ENCODE results near the gene RNF220. TPM values are rescaled to one million over a fixed set of nuclear protein-coding genes. Genes with fewer than 3 reads are reported as not detected.

RNF220 gene
- total RNA-seq, 1 donor from 2014 or later = 74.0 TPM

DNA sequence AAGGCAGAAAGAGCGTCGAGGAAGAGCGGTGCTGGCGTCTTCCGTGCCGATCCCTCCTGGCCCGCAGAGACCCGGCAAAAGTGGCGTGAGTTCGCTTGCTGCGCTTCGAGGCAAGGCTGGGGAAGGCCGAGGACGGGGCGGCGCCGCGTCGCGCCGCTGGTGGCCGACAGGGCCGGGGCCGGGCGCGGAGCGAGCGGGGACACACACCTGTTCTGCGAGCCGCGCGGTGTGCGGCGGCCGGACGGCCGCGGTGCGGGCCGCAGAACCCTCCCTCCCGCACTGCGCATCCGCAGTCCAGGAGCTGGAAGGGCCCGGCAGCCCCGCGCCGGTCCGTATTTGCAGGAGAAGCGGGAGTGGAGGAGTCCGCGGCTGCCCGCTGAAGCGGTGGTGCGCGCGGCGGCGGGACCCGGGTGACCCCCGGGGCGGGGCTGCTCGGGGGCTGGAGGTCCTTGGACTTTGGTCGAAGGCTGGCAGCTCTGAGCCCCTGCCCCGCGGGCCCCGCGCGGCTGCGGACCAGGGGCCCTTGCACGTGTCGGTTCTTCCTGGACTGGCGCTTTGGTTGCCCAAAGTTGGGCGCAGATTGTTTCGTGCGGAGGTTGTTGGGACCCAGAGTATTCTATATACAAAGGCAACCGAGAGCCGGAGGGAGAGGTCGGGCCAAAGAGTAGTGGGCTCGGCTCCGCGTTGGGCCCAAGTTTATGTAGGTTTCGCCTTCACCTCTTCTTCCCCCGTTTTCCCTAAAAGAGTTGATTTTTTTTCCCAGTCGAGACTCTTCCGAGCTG, 2.6 kb downstream of the RNF220 start:
- DNase-seq = no peak

DNA sequence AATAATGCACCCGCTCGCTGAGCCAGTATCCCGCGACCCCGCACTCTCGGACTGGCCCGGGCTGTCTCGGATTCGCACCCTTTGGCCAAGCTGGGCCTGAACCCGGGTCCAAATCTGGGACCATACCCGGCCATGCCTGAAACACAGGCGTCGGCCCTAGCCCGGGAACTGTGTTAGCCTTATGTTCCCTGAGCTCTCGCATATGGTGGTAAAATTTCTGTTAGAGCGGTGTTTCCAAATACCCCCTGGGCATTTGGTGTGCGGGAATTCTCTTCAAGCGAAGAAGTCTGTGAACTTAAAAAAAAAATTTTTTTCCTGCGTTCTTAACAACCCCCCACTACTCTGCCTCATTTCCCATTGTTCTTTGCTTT, 3.1 kb downstream of the RNF220 start:
- no peak for DNase-seq

- DNase-seq = no peak
These were observed 3.9 kb downstream of the RNF220 start for GRCh38 chr1:44408632-44409602.

DNA sequence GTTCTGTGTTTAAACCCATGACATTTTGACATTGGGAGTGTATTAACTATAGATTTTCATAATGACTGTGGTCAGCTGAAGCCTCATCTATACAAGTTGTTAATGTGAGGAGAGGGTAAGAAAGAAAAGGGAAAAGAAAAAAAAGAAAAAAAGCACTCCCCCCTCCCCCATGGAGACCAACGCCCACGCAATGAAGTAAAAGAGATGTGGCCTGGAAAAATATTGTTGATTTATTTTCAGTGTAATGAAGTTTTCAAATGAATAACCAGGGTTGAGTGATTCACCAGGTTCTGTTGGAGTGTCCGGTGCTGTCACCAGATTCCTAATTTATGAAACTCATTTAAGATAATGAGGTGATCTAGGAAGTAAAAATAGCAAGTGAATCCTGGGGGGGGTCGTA, 4.7 kb downstream of the RNF220 start:
- DNase-seq = no peak

GRCh38 chr1:44411861-44412260, 6.8 kb downstream of the RNF220 start:
- DNase-seq = no peak

GRCh38 chr1:44412601-44413000, 7.5 kb downstream of the RNF220 start:
- DNase-seq = no peak

DNA sequence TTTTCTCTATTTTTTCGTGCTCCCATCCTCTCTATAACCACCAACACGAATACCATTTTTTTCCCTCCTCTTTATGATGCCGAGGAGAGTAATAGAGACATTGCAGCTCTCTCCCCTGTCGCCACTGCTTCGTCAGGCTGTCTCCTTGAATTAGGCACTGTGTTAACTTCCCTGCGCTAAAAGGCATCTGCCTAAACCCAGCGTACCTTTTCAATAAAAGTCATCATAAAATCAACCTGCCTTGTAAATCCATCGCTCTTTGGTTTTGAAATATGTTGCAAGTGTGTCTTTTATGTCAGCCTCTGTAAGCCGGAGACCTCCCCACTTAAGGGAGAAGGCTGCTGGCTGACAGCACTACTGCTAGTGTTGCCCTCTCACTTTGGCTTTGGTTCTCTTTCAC, 8.7 kb downstream of the RNF220 start:
- DNase-seq = no peak

DNA sequence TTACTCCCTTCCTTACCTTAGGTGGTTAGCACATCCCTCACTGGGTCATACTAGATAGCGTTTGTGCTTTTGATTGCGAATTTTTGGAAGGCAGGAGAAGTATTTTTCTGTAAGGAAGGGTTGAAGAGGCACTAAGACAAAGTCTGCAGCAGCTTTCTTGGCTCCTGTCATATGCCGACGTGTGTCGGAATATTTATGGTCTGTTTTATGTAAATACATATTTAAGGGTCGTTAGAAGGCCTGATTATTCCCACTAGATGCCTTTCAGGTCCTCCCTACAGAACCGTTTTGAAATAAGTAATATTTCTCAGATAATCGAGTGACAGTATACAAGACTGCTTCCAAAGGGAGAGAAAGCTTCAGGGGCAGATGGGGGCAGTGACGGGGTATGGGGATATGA, 10.0 kb downstream of the RNF220 start:
- no peak for DNase-seq

- no peak for DNase-seq
These were observed 11.4 kb downstream of the RNF220 start for GRCh38 chr1:44416408-44416807.

DNA sequence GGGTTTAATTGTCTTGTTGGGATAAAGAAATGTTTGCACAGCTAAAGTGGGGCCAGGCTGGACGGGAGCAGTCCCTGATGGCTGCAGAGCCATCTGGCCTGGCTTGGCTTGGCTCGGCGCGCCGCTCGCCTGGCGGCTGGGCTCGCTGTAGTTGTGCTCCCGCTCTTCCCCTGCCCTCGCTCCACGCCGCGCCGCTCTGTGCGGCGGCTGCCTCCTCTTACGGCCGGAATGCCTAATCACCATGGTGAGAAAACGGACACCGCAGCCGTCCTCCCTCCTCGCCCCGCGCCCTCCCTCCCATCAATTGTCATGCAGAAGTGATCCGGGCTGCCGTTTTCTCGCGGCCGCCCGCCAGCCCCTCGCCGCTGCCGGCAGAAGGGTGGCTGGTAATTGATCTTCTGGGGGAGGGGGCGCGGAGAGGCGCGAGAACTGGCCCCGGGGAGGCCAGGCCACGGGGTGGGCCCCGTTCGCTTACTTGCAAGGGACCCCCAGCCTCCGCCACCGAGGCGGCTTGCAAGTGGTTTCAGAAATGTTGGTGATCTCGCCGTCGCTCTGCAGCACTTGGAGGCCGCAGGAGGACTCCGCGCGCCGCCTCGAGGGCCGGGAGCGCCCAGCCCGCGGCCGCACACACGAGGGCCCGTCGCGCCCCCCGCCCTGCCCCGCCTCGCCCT, 12.4 kb downstream of the RNF220 start:
- peak; percentile 60 for DNase-seq

DNA sequence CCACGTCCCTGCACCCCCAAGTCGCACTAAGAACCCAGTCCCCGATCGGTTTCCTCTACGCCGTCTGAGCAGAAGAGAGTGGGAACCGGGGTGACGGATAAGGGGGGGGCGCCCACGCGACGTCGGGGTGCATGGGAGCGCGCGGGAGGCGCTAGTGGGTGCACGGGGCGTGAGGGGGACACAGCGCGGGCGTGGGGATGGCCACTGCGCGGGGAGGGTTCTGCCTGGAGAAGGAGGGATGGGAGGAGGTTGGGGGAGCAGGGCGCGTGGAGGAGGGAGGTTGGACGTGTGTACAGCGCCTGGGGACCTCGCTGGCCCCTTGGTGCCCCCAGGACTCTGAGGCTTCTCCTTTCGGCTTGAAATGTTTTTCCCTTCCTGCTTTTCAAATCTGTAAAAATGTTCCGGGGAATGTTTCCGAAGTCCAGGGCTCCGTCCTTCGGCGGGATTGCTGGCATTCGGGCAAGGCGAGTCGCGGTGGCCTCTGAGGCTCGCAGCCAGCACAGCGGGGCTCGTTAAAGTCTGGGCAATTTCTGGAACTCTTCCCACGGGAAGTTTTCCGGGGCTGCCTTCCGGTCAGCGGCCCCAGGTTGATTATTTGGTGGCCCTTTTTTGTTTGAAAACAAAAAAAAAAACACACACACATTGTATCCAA, 13.1 kb downstream of the RNF220 start:
- DNase-seq = peak; percentile 42

- DNase-seq = no peak
These were observed 14.8 kb downstream of the RNF220 start for GRCh38 chr1:44419901-44420300.

GRCh38 chr1:44420535-44420934, 15.5 kb downstream of the RNF220 start:
- no peak for DNase-seq

DNA sequence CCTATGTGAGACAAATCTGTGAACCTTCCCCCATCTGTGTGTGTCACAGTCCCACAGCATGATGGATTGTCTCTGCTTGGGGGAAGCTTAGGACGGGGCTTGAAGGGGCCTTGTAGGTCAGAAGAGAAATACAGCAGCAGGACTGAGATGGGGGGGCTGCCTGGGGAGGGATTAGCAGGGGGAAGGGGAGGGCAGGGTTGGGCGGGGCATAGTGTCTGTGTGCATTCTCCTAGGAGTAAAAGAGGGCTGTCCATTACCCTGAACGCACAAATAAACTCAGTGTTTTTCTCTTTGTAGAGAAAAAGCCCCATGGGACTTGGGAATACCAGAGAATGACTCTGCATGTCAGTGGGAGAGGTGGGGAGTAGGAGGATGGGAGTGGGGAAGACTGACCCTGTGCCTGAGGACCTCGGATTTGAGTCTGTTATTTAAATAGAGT, 16.4 kb downstream of the RNF220 start:
- no peak for DNase-seq

DNA sequence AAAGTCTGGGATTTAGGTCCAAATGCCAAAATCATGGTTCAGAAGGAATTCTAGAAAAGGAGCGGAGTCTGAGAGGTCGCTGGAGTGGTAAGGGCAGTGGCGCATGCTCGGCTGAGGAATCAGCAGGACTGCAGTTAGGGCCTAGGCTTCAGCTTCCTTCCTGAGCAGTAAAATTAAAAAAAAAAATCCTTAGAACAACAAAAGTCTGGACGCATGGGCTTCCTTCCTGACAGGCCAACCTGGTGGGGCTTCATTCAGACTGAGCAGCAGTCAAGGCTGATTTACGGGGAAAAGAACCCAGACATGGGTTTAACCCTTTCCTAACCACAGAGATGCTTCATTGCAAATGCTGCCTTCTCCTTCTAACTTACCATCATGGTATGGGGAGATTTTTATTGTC, 17.1 kb downstream of the RNF220 start:
- peak; percentile 90 for DNase-seq

DNA sequence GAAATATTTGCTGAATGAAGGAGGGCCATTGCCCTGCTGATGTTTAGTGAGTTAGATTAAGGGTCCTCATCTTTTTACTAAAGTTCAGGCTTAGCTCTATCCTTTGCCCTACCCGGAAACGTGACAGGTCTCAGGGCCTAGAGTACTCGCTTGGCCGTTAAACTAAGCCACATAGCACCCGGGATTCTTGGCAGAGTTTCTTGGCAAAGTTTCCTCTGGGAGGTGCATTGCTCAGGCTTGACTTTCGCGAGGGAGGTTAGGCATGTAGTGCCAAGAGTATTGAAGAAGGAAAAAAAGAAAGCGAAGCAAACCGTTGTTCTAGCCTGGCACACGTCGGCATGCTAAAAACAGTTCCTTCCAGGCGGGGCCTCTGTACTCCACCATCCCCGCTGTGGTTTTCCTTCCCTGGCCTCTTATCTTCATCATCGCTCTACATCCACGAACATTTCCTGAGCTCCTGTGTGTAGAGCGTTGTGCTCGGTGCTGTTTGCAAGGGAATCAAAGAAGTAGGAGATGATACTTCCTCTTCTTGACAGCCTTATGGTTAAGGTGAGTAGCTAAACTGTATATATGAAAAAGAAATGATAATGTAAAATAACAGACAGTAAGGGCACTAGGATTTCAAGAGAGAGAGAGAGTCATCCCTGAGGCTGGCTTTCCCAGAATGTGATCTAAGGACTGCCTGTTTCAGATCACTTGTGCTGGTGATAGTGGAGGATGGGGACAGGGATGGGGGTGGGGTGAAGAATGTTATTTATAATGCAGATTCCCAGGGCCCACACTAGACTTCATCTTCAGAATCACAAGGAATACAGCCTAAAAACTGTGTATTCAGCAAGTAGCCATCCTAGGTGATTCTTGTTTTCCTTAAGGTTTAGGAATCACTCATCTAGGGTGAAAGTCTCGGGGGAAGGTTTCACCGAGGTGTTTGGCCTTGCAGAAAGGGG, 18.8 kb downstream of the RNF220 start:
- DNase-seq = peak; percentile 52

- no peak for DNase-seq
These were observed 19.7 kb downstream of the RNF220 start for GRCh38 chr1:44424747-44425146.

- DNase-seq = no peak
These were observed 20.5 kb downstream of the RNF220 start for GRCh38 chr1:44425341-44426082.

DNA sequence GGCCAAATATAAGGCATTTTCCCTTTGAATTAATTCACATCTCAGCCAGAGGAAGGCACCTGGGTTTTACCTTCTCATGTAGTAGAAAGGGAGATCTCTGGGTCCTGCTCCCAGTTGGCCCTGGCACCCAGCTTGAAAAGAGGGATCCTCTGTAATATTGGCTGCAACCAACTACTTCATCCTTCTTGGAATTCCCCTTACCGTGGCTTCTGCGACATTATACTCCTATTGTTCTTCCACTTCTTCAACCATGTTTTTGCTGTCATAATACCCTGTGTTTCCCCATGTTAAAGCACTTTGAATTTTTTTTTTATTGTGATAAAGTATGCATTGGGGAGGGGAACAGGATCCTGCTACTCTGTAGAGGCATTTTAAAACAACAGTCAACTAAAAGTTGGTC, 26.8 kb downstream of the RNF220 start:
- no peak for DNase-seq

DNA sequence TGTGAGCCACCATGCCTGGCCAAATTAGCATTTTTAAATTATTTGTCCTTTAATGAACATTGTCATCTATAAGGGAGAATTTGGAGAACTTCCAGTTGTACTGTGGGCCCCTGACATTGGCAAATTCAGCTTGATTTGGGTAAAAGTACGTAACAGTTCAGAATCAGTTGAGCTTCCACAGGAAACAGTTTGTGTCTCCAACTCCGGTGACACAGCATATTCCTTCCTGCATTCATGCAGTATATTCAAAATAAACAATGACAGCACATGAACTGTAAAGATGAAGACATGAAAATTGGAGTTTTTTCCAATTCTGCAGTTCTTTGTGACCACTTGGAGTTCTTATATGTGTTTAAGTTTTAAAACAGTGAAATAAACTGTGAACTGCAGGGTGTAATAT, 28.2 kb downstream of the RNF220 start:
- DNase-seq = peak; percentile 63
